Common myeloid progenitor, CD34-positive (primary cell): ENCODE data around the gene ATAD3A.
"Not testable (repeated sequence)": the region's sequence is repeated elsewhere in the genome, so short reads cannot be mapped to it uniquely, and the experiment has no call there.

Experiments used
- CTCF ChIA-PET: fragments of 350-600 bp; sonication (Branson Sonifier 250); formaldehyde crosslinking; loops from one replicate; lab custom pipeline; 2021; ENCODE audit warnings: antibody characterized with exemption; lab: Charles Lee
- POLR2A ChIA-PET: fragments of 350-600 bp; sonication (Branson Sonifier 250); formaldehyde crosslinking; loops from one replicate; lab custom pipeline; 2021; ENCODE audit warnings: antibody characterized with exemption; lab: Charles Lee
- DNase-seq, 3 donors: peaks; one replicate each; pipeline versions ENCODE4 v3.0.0 to v3.0.0-alpha.2; 2013
- H3K27ac ChIP-seq, 2 experiments: 1 replicate in 1 of 2; 2 replicates in 1 of 2; pipeline ENCODE4 v1.7.0; 2013; ENCODE audit warnings: inconsistent platforms in 2 of 2, low read length in 2 of 2, mild to moderate bottlenecking in 2 of 2, low read depth in 1 of 2, moderate library complexity in 1 of 2; ENCODE audit not compliant: severe bottlenecking in 2 of 2, insufficient read depth in 1 of 2, poor library complexity in 1 of 2
- H3K27me3 ChIP-seq, 5 experiments: replicated peaks in 2 of 5; 1 replicate in 3 of 5; 2 replicates in 2 of 5; pipeline versions ENCODE4 v1.6.1 to v1.7.0; 2013; ENCODE audit warnings: low read length in 4 of 5, mild to moderate bottlenecking in 2 of 5, moderate library complexity in 2 of 5, inconsistent platforms in 1 of 5; ENCODE audit not compliant: insufficient read depth in 5 of 5, control insufficient read depth in 4 of 5
- H3K36me3 ChIP-seq, 4 experiments: 1 replicate in 2 of 4; 2 replicates in 2 of 4; pipeline versions ENCODE4 v1.6.1 to v1.7.0; 2013; ENCODE audit warnings: low read length in 3 of 4, control low read depth in 1 of 4, mild to moderate bottlenecking in 1 of 4; ENCODE audit not compliant: control insufficient read depth in 4 of 4, insufficient read depth in 4 of 4
- H3K4me1 ChIP-seq, 4 experiments: 1 replicate in 3 of 4; 2 replicates in 1 of 4; pipeline versions ENCODE4 v1.6.1 to v1.7.1; 2013; ENCODE audit warnings: low read length in 3 of 4, mild to moderate bottlenecking in 3 of 4, control low read depth in 1 of 4, inconsistent platforms in 1 of 4, moderate library complexity in 1 of 4; ENCODE audit not compliant: control insufficient read depth in 4 of 4, insufficient read depth in 4 of 4; ENCODE audit errors: control extremely low read depth in 1 of 4
- H3K4me3 ChIP-seq, 7 experiments: 1 replicate in 4 of 7; 2 replicates in 3 of 7; pipeline versions ENCODE4 v1.5.1 to v1.7.0; 2013; ENCODE audit warnings: mild to moderate bottlenecking in 7 of 7, low read length in 6 of 7, moderate library complexity in 6 of 7, inconsistent platforms in 2 of 7, low read depth in 2 of 7, control low read depth in 1 of 7; ENCODE audit not compliant: insufficient read depth in 4 of 7, control insufficient read depth in 1 of 7; ENCODE audit errors: extremely low read depth in 1 of 7
- H3K9me3 ChIP-seq, 5 experiments: 1 replicate in 4 of 5; 2 replicates in 1 of 5; pipeline versions ENCODE4 v1.6.1 to v1.7.1; 2013; ENCODE audit warnings: low read length in 4 of 5, mild to moderate bottlenecking in 2 of 5, inconsistent platforms in 1 of 5, low read depth in 1 of 5, moderate library complexity in 1 of 5; ENCODE audit not compliant: control insufficient read depth in 4 of 5, insufficient read depth in 2 of 5; ENCODE audit errors: control extremely low read depth in 1 of 5
- WGBS: methylation state at CpG from one replicate; pipeline ENCODE4 v1.1.5; 2013; ENCODE audit not compliant: insufficient coverage; 5-methylcytosine and 5-hydroxymethylcytosine counted together

Gene ATAD3A

GRCh38 chr1:1505801-1506200 is 6.2 kb upstream of the ATAD3A start:
- Histone ChIP-seq H3K4me1 (peaks cover 0 to 10% (median 6%) of the 10 kb centered on the region in 4 experiments), H3K4me3 (peak overlapping the region in 1 of 7 experiments; percentile 36), H3K27ac (peak overlapping the region in 1 of 2 experiments; percentile 49)
- 100% methylated on average over 2 of the region's 5 CpGs for WGBS
- POLR2A ChIA-PET, H3K27me3 ChIP-seq, H3K9me3 ChIP-seq, DNase-seq, H3K36me3 ChIP-seq: not testable (repeated sequence)
- CTCF ChIA-PET = interaction anchor here (1.6 to 3.1 kb wide), 3 partner anchors 43 to 106 kb away, joined by 5 to 10 read pairs (median 6); partner anchors contain the start of gene CCNL2

GRCh38 chr1:1507305-1507704 is 4.7 kb upstream of the ATAD3A start:
- ChIA-PET POLR2A (no interaction called here), CTCF (no interaction called here)
- H3K9me3 ChIP-seq = peaks cover 0 to 4% (median 0%) of the 10 kb centered on the region in 5 experiments
- peaks cover 2 to 15% (median 10%) of the 10 kb centered on the region in 4 experiments for H3K4me1 ChIP-seq
- WGBS = 100% methylated on average over 2 of the region's 4 CpGs
- H3K27me3 ChIP-seq = no peaks in the 10 kb centered on the region
- no peak for DNase-seq
- H3K4me3 ChIP-seq = no peak overlapping the region
- H3K27ac ChIP-seq = no peak overlapping the region
- no peaks in the 10 kb centered on the region for H3K36me3 ChIP-seq

- H3K27me3 ChIP-seq, H3K9me3 ChIP-seq, H3K27ac ChIP-seq, H3K36me3 ChIP-seq, H3K4me3 ChIP-seq, POLR2A ChIA-PET, CTCF ChIA-PET, DNase-seq: not testable (repeated sequence)
- peaks cover 2 to 22% (median 10%) of the 10 kb centered on the region in 4 experiments for H3K4me1 ChIP-seq
- WGBS = 89% methylated on average over 9 of the region's 34 CpGs
Measured at GRCh38 chr1:1508775-1509464, 3.0 kb upstream of the ATAD3A start.

GRCh38 chr1:1509465-1509850 is 2.5 kb upstream of the ATAD3A start:
- H3K9me3 ChIP-seq, H3K27ac ChIP-seq, CTCF ChIA-PET, H3K4me3 ChIP-seq, H3K36me3 ChIP-seq, H3K27me3 ChIP-seq: not testable (repeated sequence)
- WGBS = 93% methylated on average over 3 of the region's 21 CpGs
- DNase-seq = peak in 2 of 3 donors; percentile 12 to 28
- POLR2A ChIA-PET = interaction anchor here (0.7 kb wide), 1 partner anchor 75 kb away, joined by 3 read pairs; no protein-coding TSS in a partner anchor
- peaks cover 2 to 26% (median 12%) of the 10 kb centered on the region in 4 experiments for H3K4me1 ChIP-seq

- peak overlapping the region; percentile 66 to 91 (median 87) for H3K4me3 ChIP-seq
- H3K36me3 ChIP-seq = peaks cover 0 to 7% (median 1%) of the 10 kb centered on the region in 4 experiments
- ChIA-PET POLR2A (interaction anchor here (0.6 to 0.7 kb wide), 2 partner anchors 45 to 354 kb away, joined by 4 read pairs; no protein-coding TSS in a partner anchor), CTCF (interaction anchor here (0.6 kb wide), 1 partner anchor 12 kb away, joined by 3 read pairs; no protein-coding TSS in a partner anchor)
- H3K27ac ChIP-seq = peak overlapping the region; percentile 90 to 93
- peaks cover 2 to 21% (median 11%) of the 10 kb centered on the region in 4 experiments for H3K4me1 ChIP-seq
- 6% methylated on average over 13 of the region's 17 CpGs for WGBS
- peak; percentile 20 to 46 (median 35) for DNase-seq
- H3K27me3 ChIP-seq = no peaks in the 10 kb centered on the region
- peaks cover 0 to 4% (median 0%) of the 10 kb centered on the region in 5 experiments for H3K9me3 ChIP-seq
Measured at GRCh38 chr1:1510912-1511532, 940 bp upstream of the ATAD3A start.

GRCh38 chr1:1512425-1512824 is 463 bp downstream of the ATAD3A start:
- 0% methylated on average over 11 of the region's 52 CpGs for WGBS
- DNase-seq = peak in 1 of 3 donors; percentile 10
- H3K36me3 ChIP-seq = peaks cover 0 to 13% (median 4%) of the 10 kb centered on the region in 4 experiments
- CTCF ChIA-PET, POLR2A ChIA-PET, H3K27me3 ChIP-seq, H3K27ac ChIP-seq, H3K9me3 ChIP-seq: not testable (repeated sequence)
- H3K4me1 ChIP-seq = peaks cover 2 to 21% (median 11%) of the 10 kb centered on the region in 4 experiments
- H3K4me3 ChIP-seq = peak overlapping the region in 5 of 7 experiments; percentile 61 to 91 (median 88)

- H3K36me3 ChIP-seq = peaks cover 0 to 23% (median 11%) of the 10 kb centered on the region in 4 experiments
- POLR2A ChIA-PET, H3K4me3 ChIP-seq, CTCF ChIA-PET, H3K27me3 ChIP-seq, DNase-seq, H3K9me3 ChIP-seq, H3K27ac ChIP-seq: not testable (repeated sequence)
- 98% methylated on average over 8 of the region's 18 CpGs for WGBS
- H3K4me1 ChIP-seq = peaks cover 2 to 21% (median 11%) of the 10 kb centered on the region in 4 experiments
Measured at GRCh38 chr1:1513675-1514074, 1.7 kb downstream of the ATAD3A start.
